ENCODE data around the gene PRKG1. TPM values are rescaled to one million over a fixed set of nuclear protein-coding genes. Genes with fewer than 3 reads are reported as not detected.

PRKG1 gene
- total RNA-seq, 6 experiments from 2014 or later, result 1.1 to 2.0 (median 1.3) TPM

- no peak for ATAC-seq
- no peaks in the 10 kb centered on the region for H3K27me3 ChIP-seq
- no peak overlapping the region for H3K4me3 ChIP-seq
- TF ChIP-seq POLR2A (IDR thresholded peaks at IDR 0.05), result no peak
- no peak for TF ChIP-seq CTCF (IDR thresholded peaks at IDR 0.05)
- no peaks in the 10 kb centered on the region for H3K4me1 ChIP-seq
- no peak for DNase-seq
- H3K27ac ChIP-seq, result no peak overlapping the region
- WGBS (ENCODE audit: insufficient coverage, low coverage, low lambda C conversion rate, missing lambda C conversion rate), result 59% methylated on average over 3 of the region's 3 CpGs
- intact Hi-C loops (cut with DNase I), result no loop called here
- H3K36me3 ChIP-seq, result no peaks in the 10 kb centered on the region
- H3K9me3 ChIP-seq, result no peaks in the 10 kb centered on the region
Observed at GRCh38 chr10:52250510-52250909, 1176.2 kb downstream of the PRKG1 start.

GRCh38 chr10:52252307-52252706, 1178.0 kb downstream of the PRKG1 start:
- no peaks in the 10 kb centered on the region for H3K4me1 ChIP-seq
- no peaks in the 10 kb centered on the region for H3K9me3 ChIP-seq
- DNase-seq (no peak), ATAC-seq (no peak)
- intact Hi-C loops (cut with DNase I), result no loop called here
- 44% methylated on average over 3 of the region's 3 CpGs for WGBS (ENCODE audit: insufficient coverage, low coverage, low lambda C conversion rate, missing lambda C conversion rate)
- no peaks in the 10 kb centered on the region for H3K36me3 ChIP-seq
- TF ChIP-seq POLR2A (IDR thresholded peaks at IDR 0.05), result no peak
- TF ChIP-seq CTCF (IDR thresholded peaks at IDR 0.05), result no peak
- no peaks in the 10 kb centered on the region for H3K27me3 ChIP-seq
- H3K27ac ChIP-seq, result no peak overlapping the region
- no peak overlapping the region for H3K4me3 ChIP-seq

- H3K27ac ChIP-seq, result no peak overlapping the region
- no peaks in the 10 kb centered on the region for H3K9me3 ChIP-seq
- DNase-seq (no peak), ATAC-seq (no peak)
- H3K4me3 ChIP-seq, result no peak overlapping the region
- TF ChIP-seq CTCF (IDR thresholded peaks at IDR 0.05) (no peak), POLR2A (IDR thresholded peaks at IDR 0.05) (no peak)
- H3K4me1 ChIP-seq, result no peaks in the 10 kb centered on the region
- no peaks in the 10 kb centered on the region for H3K27me3 ChIP-seq
- intact Hi-C loops (cut with DNase I), result no loop called here
- H3K36me3 ChIP-seq, result no peaks in the 10 kb centered on the region
- 83% methylated on average over 3 of the region's 6 CpGs for WGBS (ENCODE audit: insufficient coverage, low coverage, low lambda C conversion rate, missing lambda C conversion rate)
Observed at GRCh38 chr10:52256832-52257691, 1182.8 kb downstream of the PRKG1 start.

GRCh38 chr10:52257692-52258075, 1183.4 kb downstream of the PRKG1 start:
- Histone ChIP-seq H3K36me3 (no peaks in the 10 kb centered on the region), H3K27me3 (no peaks in the 10 kb centered on the region), H3K9me3 (no peaks in the 10 kb centered on the region), H3K27ac (no peak overlapping the region), H3K4me3 (no peak overlapping the region), H3K4me1 (no peaks in the 10 kb centered on the region)
- DNase-seq (no peak), ATAC-seq (no peak)
- WGBS (ENCODE audit: insufficient coverage, low coverage, low lambda C conversion rate, missing lambda C conversion rate), result 41% methylated on average over 1 of the region's 1 CpG
- intact Hi-C loops (cut with DNase I), result no loop called here
- TF ChIP-seq POLR2A (IDR thresholded peaks at IDR 0.05), result no peak
- TF ChIP-seq CTCF (IDR thresholded peaks at IDR 0.05), result no peak
